T-helper 2 cell (primary cell): ENCODE data around the gene CD300LG.
"Not testable (repeated sequence)": the region's sequence is repeated elsewhere in the genome, so short reads cannot be mapped to it uniquely, and the experiment has no call there.

Source experiments
- DNase-seq, 5 experiments: peaks; one replicate each; pipeline versions ENCODE4 v3.0.0 to v3.0.0-alpha.2; 2012 to 2022

Gene CD300LG

GRCh38 chr17:43856141-43856540, 9.2 kb downstream of the CD300LG start:
- DNase-seq, result no peak

GRCh38 chr17:43857141-43857540, 10.2 kb downstream of the CD300LG start:
- no peak for DNase-seq

- DNase-seq, result no peak
Measured at GRCh38 chr17:43857957-43858600, 11.1 kb downstream of the CD300LG start.

- no peak for DNase-seq
Measured at GRCh38 chr17:43860077-43860725, 13.2 kb downstream of the CD300LG start.

GRCh38 chr17:43860927-43861622, 14.1 kb downstream of the CD300LG start:
- no peak for DNase-seq

GRCh38 chr17:43861960-43862359, 15.0 kb downstream of the CD300LG start:
- DNase-seq, result no peak

- DNase-seq, result no peak
Measured at GRCh38 chr17:43864161-43864984, 17.4 kb downstream of the CD300LG start.

GRCh38 chr17:43868226-43868994, 21.4 kb downstream of the CD300LG start:
- no peak for DNase-seq

GRCh38 chr17:43869031-43869430, 22.1 kb downstream of the CD300LG start:
- not testable (repeated sequence) for DNase-seq

- DNase-seq, result no peak
Measured at GRCh38 chr17:43871946-43872690, 25.1 kb downstream of the CD300LG start.

GRCh38 chr17:43873091-43873490, 26.1 kb downstream of the CD300LG start:
- DNase-seq, result no peak

- no peak for DNase-seq
Measured at GRCh38 chr17:43873815-43874214, 26.8 kb downstream of the CD300LG start.

GRCh38 chr17:43874293-43874692, 27.3 kb downstream of the CD300LG start:
- no peak for DNase-seq

- DNase-seq, result no peak
Measured at GRCh38 chr17:43875476-43876147, 28.6 kb downstream of the CD300LG start.

- DNase-seq, result no peak
Measured at GRCh38 chr17:43877031-43877430, 30.1 kb downstream of the CD300LG start.

- no peak for DNase-seq
Measured at GRCh38 chr17:43877451-43878155, 30.6 kb downstream of the CD300LG start.

- DNase-seq, result peak; percentile 18 to 59 (median 41)
Measured at GRCh38 chr17:43878260-43879175, 31.5 kb downstream of the CD300LG start.

GRCh38 chr17:43879723-43880419, 32.9 kb downstream of the CD300LG start:
- DNase-seq, result no peak
